Measurements from ENCODE around the gene ADAMTS17.

DNA sequence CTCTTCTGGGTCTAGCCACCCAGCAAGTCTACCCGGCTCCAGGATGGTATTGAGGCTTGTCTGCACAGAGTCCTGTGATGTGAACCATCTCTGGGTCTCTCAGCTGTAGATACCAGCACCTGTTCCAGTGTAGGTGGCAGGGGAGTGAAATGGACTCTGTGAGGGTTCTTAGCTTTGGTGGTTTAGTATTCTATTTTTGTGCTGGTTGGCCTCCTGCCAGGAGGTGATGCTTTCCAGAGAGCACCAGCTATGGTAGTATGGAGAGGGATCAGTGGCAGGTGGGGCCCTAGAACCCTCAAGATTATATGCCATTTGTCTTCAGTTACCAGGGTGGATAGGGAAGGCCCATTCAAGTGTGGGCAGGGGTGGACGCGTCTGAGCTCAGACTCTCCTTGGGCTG lies 325.1 kb downstream of the ADAMTS17 start:
- TF ChIP-seq SUZ12 (IDR thresholded peaks at IDR 0.05; ENCODE audit: extremely low read depth, insufficient read depth, insufficient read length) (no peak), YY1 (IDR thresholded peaks at IDR 0.05; ENCODE audit: insufficient read depth, insufficient read length) (no peak)
